ENCODE data around the gene OR2D3. TPM values are rescaled to one million over a fixed set of nuclear protein-coding genes. Genes with fewer than 3 reads are reported as not detected.
A peak's percentile ranks its signal among the peaks of the same experiment; 100 is the strongest.

OR2D3 gene
- total and polyA plus RNA-seq, 7 donors = not detected

- TF ChIP-seq EP300 (IDR thresholded peaks at IDR 0.05) (no peak), POLR2AphosphoS5 (IDR thresholded peaks at IDR 0.05) (no peak), CTCF (IDR thresholded peaks at IDR 0.05) (no peak), POLR2A (IDR thresholded peaks at IDR 0.05) (no peak)
- no peaks in the 10 kb centered on the region for H3K27me3 ChIP-seq
- 95 to 97% methylated on average over 3 of the region's 3 CpGs for WGBS, 2 donors
- DNase-seq = no peak
- no peaks in the 10 kb centered on the region for H3K36me3 ChIP-seq
- H3K4me1 ChIP-seq = peaks cover 0 to 4% (median 0%) of the 10 kb centered on the region in 4 donors
- no peak overlapping the region for H3K27ac ChIP-seq
- no peaks in the 10 kb centered on the region for H3K9me3 ChIP-seq
- H3K4me3 ChIP-seq = no peak overlapping the region
- intact Hi-C loops (cut with DNase I) = no loop called here
These were observed 9.4 kb upstream of the OR2D3 start for GRCh38 chr11:6911378-6911777.

GRCh38 chr11:6911948-6912347 is 8.9 kb upstream of the OR2D3 start:
- intact Hi-C loops (cut with DNase I) = no loop called here
- H3K4me1 ChIP-seq = peaks cover 0 to 4% (median 0%) of the 10 kb centered on the region in 4 donors
- no peaks in the 10 kb centered on the region for H3K9me3 ChIP-seq
- H3K36me3 ChIP-seq = no peaks in the 10 kb centered on the region
- no peak for DNase-seq
- no peak overlapping the region for H3K4me3 ChIP-seq
- whole genome bisulfite sequencing, 2 donors = 23 to 74% methylated on average over 3 of the region's 3 CpGs
- no peak overlapping the region for H3K27ac ChIP-seq
- no peak for TF ChIP-seq POLR2AphosphoS5 (IDR thresholded peaks at IDR 0.05)
- H3K27me3 ChIP-seq = no peaks in the 10 kb centered on the region

- TF ChIP-seq EP300 (IDR thresholded peaks at IDR 0.05) = no peak
- intact Hi-C loops (cut with DNase I) = loop anchor here (10.0 kb wide), 1 partner anchor 75 kb away; no protein-coding TSS in a partner anchor
These were observed 1.1 kb upstream of the OR2D3 start for GRCh38 chr11:6919698-6920097.

GRCh38 chr11:6925007-6925577 is 4.3 kb downstream of the OR2D3 start:
- DNase-seq = no peak
- Histone ChIP-seq H3K9me3 (no peaks in the 10 kb centered on the region), H3K27ac (no peak overlapping the region), H3K4me3 (no peak overlapping the region), H3K4me1 (peaks cover 0 to 15% (median 10%) of the 10 kb centered on the region in 4 donors), H3K36me3 (no peaks in the 10 kb centered on the region), H3K27me3 (no peaks in the 10 kb centered on the region)
- TF ChIP-seq EP300 (IDR thresholded peaks at IDR 0.05) (no peak), POLR2A (IDR thresholded peaks at IDR 0.05) (no peak), CTCF (IDR thresholded peaks at IDR 0.05) (no peak), POLR2AphosphoS5 (IDR thresholded peaks at IDR 0.05) (no peak)
- intact Hi-C loops (cut with DNase I) = loop anchor here (10.0 kb wide), 1 partner anchor 70 kb away; no protein-coding TSS in a partner anchor

More at GRCh38 chr11:6919698-6920097, 1.1 kb upstream of the OR2D3 start:
- no peak for DNase-seq
- Histone ChIP-seq H3K4me3 (no peak overlapping the region), H3K9me3 (peaks cover 0 to 3% (median 0%) of the 10 kb centered on the region in 4 donors), H3K4me1 (no peaks in the 10 kb centered on the region), H3K27ac (no peak overlapping the region), H3K27me3 (no peaks in the 10 kb centered on the region), H3K36me3 (no peaks in the 10 kb centered on the region)
- WGBS, 2 donors = 54 to 60% methylated on average over 2 of the region's 2 CpGs

- peaks cover 0 to 15% (median 10%) of the 10 kb centered on the region in 4 donors for H3K4me1 ChIP-seq
- H3K27me3 ChIP-seq = no peaks in the 10 kb centered on the region
- H3K9me3 ChIP-seq = no peaks in the 10 kb centered on the region
- 51 to 62% methylated on average over 2 of the region's 2 CpGs for WGBS, 2 donors
- intact Hi-C loops (cut with DNase I) = loop anchor here (1.0 to 10.0 kb wide), 2 partner anchors 69 to 94 kb away; no protein-coding TSS in a partner anchor
- H3K4me3 ChIP-seq = peak overlapping the region in 3 of 4 donors; percentile 49 to 70 (median 62)
- no peaks in the 10 kb centered on the region for H3K36me3 ChIP-seq
- TF ChIP-seq EP300 (IDR thresholded peaks at IDR 0.05) = no peak
- no peak for DNase-seq
- peak overlapping the region; percentile 38 to 67 (median 64) for H3K27ac ChIP-seq
These were observed 4.9 kb downstream of the OR2D3 start for GRCh38 chr11:6925636-6926207.

- 1 to 2% methylated on average over 61 of the region's 61 CpGs for WGBS, 2 donors
- DNase-seq = peak; percentile 85
- Histone ChIP-seq H3K4me1 (peaks cover 0 to 15% (median 10%) of the 10 kb centered on the region in 4 donors), H3K27me3 (no peaks in the 10 kb centered on the region), H3K27ac (peak within 1 kb of the TSS; percentile 38 to 67 (median 64)), H3K4me3 (peak within 1 kb of the TSS; percentile 43 to 70 (median 56)), H3K9me3 (no peaks in the 10 kb centered on the region), H3K36me3 (no peaks in the 10 kb centered on the region)
- intact Hi-C loops (cut with DNase I) = loop anchor here (1.0 to 10.0 kb wide), 2 partner anchors 68 to 93 kb away; no protein-coding TSS in a partner anchor
- TF ChIP-seq EP300 (IDR thresholded peaks at IDR 0.05) = no peak
- no peak for TF ChIP-seq POLR2AphosphoS5 (IDR thresholded peaks at IDR 0.05)
- TF ChIP-seq POLR2A (IDR thresholded peaks at IDR 0.05) = no peak
- no peak for TF ChIP-seq CTCF (IDR thresholded peaks at IDR 0.05)
These were observed 5.6 kb downstream of the OR2D3 start, which contains the start of gene ZNF215 for GRCh38 chr11:6926208-6927029. Gene ZNF215, plus strand, starts transcription at chr11:6926426. Its CDS starts 5,847 bp downstream, at chr11:6932273.
